ENCODE results near the gene PDPN. TPM values are rescaled to one million over a fixed set of nuclear protein-coding genes. Genes with fewer than 3 reads are reported as not detected.

The PDPN gene
- total RNA-seq, 2 donors from 2014 or later, result 7.5 to 9.9 TPM

DNA sequence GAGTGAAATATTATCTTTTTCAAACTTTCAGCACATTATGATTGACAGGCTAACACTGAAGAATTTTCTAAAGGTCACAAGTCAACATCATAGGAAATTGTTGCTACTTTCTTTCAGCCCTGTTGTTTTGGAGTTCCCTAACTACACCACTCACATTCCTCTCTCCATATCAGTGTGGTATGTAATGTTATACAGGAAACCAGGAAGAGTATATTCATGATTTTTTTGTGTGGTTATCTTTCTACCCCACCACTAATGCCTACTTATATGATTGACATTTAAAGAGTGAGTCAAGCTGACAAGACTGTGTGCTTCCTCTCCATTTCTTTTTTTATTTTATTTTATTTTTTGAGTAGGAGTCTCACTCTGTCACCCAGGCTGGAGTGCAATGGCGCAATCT lies 68.6 kb downstream of the PDPN start:
- Histone ChIP-seq H3K27ac (no peak overlapping the region), H3K36me3 (replicated peaks in 1 of 2; ENCODE audit: insufficient read depth in 1 of 2, low read depth in 2 of 2) (no peaks in the 10 kb centered on the region), H3K27me3 (no peaks in the 10 kb centered on the region), H3K4me1 (no peaks in the 10 kb centered on the region), H3K4me3 (no peak overlapping the region), H3K9me3 (no peaks in the 10 kb centered on the region)
- ATAC-seq (no peak), DNase-seq (no peak)
- no peak for TF ChIP-seq POLR2A (IDR thresholded peaks at IDR 0.05)
- TF ChIP-seq, protein P1, sequence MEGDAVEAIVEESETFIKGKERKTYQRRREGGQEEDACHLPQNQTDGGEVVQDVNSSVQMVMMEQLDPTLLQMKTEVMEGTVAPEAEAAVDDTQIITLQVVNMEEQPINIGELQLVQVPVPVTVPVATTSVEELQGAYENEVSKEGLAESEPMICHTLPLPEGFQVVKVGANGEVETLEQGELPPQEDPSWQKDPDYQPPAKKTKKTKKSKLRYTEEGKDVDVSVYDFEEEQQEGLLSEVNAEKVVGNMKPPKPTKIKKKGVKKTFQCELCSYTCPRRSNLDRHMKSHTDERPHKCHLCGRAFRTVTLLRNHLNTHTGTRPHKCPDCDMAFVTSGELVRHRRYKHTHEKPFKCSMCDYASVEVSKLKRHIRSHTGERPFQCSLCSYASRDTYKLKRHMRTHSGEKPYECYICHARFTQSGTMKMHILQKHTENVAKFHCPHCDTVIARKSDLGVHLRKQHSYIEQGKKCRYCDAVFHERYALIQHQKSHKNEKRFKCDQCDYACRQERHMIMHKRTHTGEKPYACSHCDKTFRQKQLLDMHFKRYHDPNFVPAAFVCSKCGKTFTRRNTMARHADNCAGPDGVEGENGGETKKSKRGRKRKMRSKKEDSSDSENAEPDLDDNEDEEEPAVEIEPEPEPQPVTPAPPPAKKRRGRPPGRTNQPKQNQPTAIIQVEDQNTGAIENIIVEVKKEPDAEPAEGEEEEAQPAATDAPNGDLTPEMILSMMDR (IDR thresholded peaks at IDR 0.05), result no peak
- intact Hi-C loops (cut with DNase I), result no loop called here
- WGBS, 2 donors, result 90 to 92% methylated on average over 1 of the region's 1 CpG

DNA sequence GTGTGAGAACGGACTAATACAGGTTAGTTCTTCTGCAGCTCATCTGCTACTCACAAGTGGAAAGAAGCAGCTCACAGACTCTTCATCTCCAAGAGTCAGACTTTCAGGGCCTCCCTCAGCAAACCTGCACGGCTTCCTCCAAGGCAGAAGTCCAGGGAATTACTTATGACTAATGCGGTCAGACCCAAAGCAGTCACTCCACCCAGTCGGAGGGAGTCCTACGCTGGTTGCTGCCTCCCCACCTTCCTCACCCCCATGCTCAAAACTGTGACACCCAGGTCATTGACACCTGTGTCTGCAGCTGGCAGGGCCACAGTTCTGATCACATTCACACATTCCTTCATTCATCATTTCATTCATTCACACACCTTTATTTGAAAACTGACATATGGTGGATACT lies 77.9 kb downstream of the PDPN start:
- Histone ChIP-seq H3K4me1 (no peaks in the 10 kb centered on the region), H3K36me3 (replicated peaks in 1 of 2; ENCODE audit: insufficient read depth in 1 of 2, low read depth in 2 of 2) (no peaks in the 10 kb centered on the region), H3K4me3 (no peak overlapping the region), H3K27me3 (no peaks in the 10 kb centered on the region), H3K9me3 (no peaks in the 10 kb centered on the region), H3K27ac (no peak overlapping the region)
- 77 to 86% methylated on average over 5 of the region's 5 CpGs for WGBS, 2 donors
- TF ChIP-seq, protein P1 (IDR thresholded peaks at IDR 0.05), result no peak
- TF ChIP-seq POLR2A (IDR thresholded peaks at IDR 0.05), result no peak
- DNase-seq (no peak), ATAC-seq (no peak)
- intact Hi-C loops (cut with DNase I), result no loop called here

DNA sequence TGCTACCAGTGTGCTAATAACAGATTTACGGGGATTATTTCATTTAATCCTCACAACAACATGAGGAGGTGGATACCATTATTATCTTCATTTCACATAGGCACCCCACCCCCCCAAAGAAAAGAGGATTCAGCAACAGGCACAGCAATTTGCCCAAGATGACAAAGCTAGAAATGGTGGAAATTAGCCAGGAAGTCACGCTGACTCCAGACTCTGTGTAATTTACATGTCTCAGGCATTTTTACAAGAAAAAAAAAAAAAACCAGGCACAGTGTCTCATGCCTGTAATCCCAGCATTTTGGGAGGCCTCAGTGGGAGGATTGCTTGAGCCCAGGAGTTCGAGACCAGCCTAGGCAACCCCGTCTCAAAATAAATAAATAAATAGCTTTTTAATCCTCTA lies 78.9 kb downstream of the PDPN start:
- peak in 3 of 4 donors; percentile 5 to 24 (median 13) for DNase-seq
- intact Hi-C loops (cut with DNase I), result no loop called here
- 52 to 59% methylated on average over 4 of the region's 4 CpGs for WGBS, 2 donors
- no peaks in the 10 kb centered on the region for H3K36me3 ChIP-seq (replicated peaks in 1 of 2; ENCODE audit: insufficient read depth in 1 of 2, low read depth in 2 of 2)
- TF ChIP-seq, protein P1 (IDR thresholded peaks at IDR 0.05), result no peak
- TF ChIP-seq POLR2A (IDR thresholded peaks at IDR 0.05), result no peak
- no peak overlapping the region for H3K4me3 ChIP-seq
- H3K27me3 ChIP-seq, result no peaks in the 10 kb centered on the region
- no peak overlapping the region for H3K27ac ChIP-seq
- H3K9me3 ChIP-seq, result no peaks in the 10 kb centered on the region
- H3K4me1 ChIP-seq, result no peaks in the 10 kb centered on the region
- peak; percentile 21 for ATAC-seq

DNA sequence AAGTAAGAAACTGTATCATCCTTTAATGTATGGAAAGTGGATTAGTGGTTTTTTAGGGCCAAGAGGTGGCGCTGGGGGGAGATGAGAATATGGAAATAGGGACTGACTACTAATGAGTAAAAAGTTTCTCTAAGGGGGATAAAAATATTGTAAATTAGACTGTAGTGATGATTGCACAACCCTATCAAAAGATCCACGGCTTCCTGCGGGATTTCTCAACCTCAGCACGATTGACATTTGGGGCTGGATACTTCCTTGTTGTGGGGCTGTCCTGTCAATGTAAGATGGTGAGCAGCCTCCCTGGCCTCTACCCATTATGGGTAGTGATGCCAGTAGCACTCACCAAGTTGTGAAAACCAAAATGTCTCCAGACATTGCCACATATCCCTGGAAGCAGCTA lies 80.3 kb downstream of the PDPN start:
- intact Hi-C loops (cut with DNase I), result no loop called here
- H3K4me1 ChIP-seq, result no peaks in the 10 kb centered on the region
- H3K36me3 ChIP-seq (replicated peaks in 1 of 2; ENCODE audit: insufficient read depth in 1 of 2, low read depth in 2 of 2), result no peaks in the 10 kb centered on the region
- H3K4me3 ChIP-seq, result no peak overlapping the region
- H3K27me3 ChIP-seq, result no peaks in the 10 kb centered on the region
- WGBS, 2 donors, result 40 to 66% methylated on average over 4 of the region's 4 CpGs
- DNase-seq (no peak), ATAC-seq (no peak)
- no peak overlapping the region for H3K27ac ChIP-seq
- TF ChIP-seq POLR2A (IDR thresholded peaks at IDR 0.05), result no peak
- TF ChIP-seq, protein P1 (IDR thresholded peaks at IDR 0.05), result no peak
- no peaks in the 10 kb centered on the region for H3K9me3 ChIP-seq

DNA sequence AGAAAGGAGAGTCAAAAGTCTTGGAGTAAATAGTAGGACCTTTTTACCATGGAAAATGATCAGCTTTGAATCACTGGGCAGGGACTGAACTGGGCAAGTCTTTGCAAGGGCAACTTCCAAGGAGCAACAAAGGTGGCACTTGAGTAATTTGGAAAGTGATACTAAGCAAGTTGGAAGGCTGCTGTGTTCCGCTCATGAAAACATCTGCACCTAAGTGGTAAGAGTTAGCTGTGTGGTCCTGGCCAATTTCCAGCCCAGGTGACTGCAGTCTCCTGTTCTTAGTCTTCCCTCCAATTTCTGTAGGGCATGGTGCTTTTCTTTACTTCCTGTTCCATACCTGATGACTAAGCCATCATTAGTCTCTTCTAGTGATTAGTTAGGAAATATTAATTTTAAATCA lies 80.8 kb downstream of the PDPN start:
- Histone ChIP-seq H3K36me3 (replicated peaks in 1 of 2; ENCODE audit: insufficient read depth in 1 of 2, low read depth in 2 of 2) (no peaks in the 10 kb centered on the region), H3K9me3 (no peaks in the 10 kb centered on the region), H3K4me1 (no peaks in the 10 kb centered on the region), H3K27me3 (no peaks in the 10 kb centered on the region), H3K4me3 (no peak overlapping the region), H3K27ac (no peak overlapping the region)
- intact Hi-C loops (cut with DNase I), result no loop called here
- no peak for ATAC-seq
- TF ChIP-seq, protein P1 (IDR thresholded peaks at IDR 0.05), result no peak
- no peak for TF ChIP-seq POLR2A (IDR thresholded peaks at IDR 0.05)
- no peak for DNase-seq
- 61 to 71% methylated on average over 1 of the region's 1 CpG for WGBS, 2 donors

Data from body of pancreas (tissue), 4 donors.